PFSK-1 (cell line): ENCODE data around the gene AMMECR1.

Experiments
- POLR2AphosphoS5 ChIP-seq: IDR thresholded peaks from 2 replicates; pipeline ENCODE4 v1.6.1; 2012; ENCODE audit warnings: low read depth, mild to moderate bottlenecking, control low read depth, low read length, moderate library complexity
- REST ChIP-seq, 2 experiments: IDR thresholded peaks; 2 replicates each; pipeline versions ENCODE4 v1.6.1 to v1.8.0; 2011 to 2012; ENCODE audit warnings: low read depth in 2 of 2, low read length in 2 of 2, control low read depth in 1 of 2, inconsistent platforms in 1 of 2, mild to moderate bottlenecking in 1 of 2, moderate library complexity in 1 of 2; ENCODE audit not compliant: insufficient read depth in 1 of 2
- SIN3A ChIP-seq: IDR thresholded peaks from 2 replicates; pipeline ENCODE4 v1.6.1; 2012; ENCODE audit warnings: mild to moderate bottlenecking, low read length, moderate library complexity, borderline replicate concordance; ENCODE audit not compliant: insufficient read depth
- TAF1 ChIP-seq: IDR thresholded peaks from 2 replicates; pipeline ENCODE4 v1.6.1; 2012; ENCODE audit warnings: low read length, control low read depth, borderline replicate concordance; ENCODE audit not compliant: insufficient read depth

- TF ChIP-seq REST (IDR thresholded peaks at IDR 0.05; ENCODE audit: insufficient read depth in 1 of 2, low read depth in 2 of 2, low read length in 2 of 2) (no peak), POLR2AphosphoS5 (no peak), TAF1 (no peak), SIN3A (no peak)
These were observed 122.9 kb downstream of the AMMECR1 start for GRCh38 chrX:110194977-110195376.
